ENCODE data around the gene TIAM2.

Gene TIAM2

DNA sequence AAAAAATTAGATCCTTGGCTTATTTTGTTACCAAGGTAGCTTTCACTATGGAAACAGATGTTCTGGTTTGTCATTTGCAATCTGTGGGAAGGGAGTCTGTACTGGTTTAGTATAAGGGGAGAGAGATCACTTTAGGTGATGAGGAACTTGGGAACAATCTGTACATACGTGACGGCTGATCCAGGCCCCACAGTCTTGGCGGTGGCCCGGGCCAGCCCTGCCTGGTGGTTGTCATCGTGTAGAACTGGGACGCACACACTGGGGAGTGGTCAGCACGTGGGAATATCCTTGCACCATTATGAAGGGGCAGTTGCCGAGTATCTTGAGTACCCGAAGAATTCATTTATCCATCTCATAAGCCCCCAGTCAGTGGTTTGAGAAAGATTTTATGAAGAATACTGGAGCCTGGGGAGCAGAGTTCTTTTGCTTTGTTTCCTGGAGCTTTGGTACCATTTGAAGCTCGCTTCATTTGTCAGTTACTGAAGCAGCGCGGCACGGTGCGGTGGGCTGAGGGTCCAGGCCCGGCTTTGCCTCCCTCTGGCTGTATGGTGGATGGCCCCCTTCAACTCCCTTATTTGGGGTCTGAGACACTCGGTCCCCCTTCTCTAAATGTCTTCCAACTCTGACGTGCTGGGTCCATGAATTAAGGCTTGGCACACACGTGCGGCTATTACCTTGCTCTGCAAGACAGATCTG lies 245.9 kb downstream of the TIAM2 start:
- no peak for DNase-seq

DNA sequence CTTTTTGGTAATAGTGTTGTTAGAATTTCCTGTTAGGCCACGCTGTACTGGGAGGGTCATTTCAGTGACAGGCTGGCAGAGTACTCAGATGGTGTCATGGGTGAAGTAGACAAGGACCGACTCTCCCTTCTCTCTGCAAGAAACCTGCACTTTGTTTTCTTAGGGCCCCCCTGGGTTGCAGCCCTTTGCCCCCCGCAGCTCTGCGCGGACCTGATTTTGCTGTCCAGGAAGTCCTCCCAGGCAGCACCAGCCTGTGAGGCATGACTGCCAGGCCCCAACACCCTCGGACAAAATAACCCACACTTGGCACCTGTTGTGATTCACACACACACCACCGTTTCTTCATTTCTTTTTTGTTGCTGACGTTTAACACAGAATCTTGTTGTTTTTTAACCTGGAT lies 246.9 kb downstream of the TIAM2 start:
- no peak for DNase-seq

DNA sequence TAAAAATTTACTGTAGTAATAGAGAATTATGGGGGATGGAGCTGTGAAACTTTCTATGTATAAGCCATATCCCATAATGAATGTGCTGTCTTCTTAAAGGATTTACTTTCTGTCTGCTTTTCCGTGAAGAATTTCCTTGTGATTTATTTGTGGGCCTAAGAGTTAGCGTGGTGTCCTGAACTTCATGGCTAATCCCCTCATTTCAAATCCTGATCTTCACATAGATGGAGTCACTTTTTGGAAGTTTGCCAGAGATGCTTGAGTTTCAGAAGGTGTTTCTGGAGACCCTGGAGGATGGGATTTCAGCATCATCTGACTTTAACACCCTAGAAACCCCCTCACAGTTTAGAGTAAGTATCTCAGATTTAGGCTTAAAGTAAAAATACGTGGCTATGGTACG lies 249.3 kb downstream of the TIAM2 start:
- no peak for DNase-seq

DNA sequence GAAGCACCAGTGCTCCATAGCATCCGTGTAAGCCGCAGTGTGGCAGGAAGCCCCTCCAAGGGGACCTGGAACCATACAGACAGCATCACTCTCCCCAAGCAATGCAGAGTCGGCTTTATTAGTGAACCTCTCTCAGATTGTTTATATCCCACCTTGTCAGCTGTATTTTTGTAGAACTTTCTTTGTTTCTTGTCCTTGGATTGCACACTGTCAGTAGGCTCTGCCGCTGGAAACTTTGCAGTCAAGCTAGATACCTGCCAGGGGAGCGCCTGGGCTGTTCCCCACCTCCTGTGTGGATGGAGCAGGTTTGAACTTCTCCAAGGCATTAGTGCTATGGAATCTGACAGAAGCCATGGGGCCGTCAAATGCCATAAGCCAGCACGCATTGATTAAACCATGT lies 250.1 kb downstream of the TIAM2 start:
- no peak for DNase-seq

DNA sequence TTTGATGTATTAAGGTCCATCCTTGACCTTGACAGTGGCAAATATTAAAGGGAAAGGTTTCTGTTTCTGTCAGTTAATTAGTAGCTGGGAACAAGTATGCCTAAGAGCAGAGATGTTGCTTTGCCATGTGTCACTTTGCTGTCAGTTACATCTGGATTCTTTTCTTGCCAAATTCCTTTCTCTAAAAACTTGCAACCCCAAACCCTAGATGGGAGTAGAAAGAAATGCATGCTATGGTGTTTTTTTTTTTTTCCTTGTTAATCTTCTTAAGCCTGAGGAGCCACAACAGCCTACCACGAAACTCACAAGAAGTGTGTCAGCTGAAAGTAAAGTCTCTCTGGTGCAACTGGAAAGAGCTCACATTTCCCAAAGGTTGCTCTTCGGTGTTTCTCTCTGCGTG lies 250.7 kb downstream of the TIAM2 start:
- no peak for DNase-seq

DNA sequence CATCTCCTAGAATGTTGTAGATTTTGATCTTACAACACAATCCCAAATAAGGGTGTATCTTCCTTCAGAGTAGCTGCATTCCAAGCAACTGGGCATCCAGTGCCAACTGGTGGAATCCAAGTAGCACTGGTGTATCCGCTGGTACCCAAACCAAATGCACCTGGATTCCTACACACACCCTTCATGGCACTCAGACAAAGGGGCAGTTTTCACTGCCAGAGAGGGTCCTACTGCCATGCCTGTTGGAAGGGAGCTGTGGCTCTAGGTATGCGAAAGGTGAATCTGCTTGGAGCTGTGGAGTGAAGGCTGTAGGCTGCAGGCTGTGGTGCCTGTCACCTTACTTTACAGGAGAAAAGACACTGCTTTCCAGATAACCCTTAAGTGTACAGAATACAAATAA lies 251.7 kb downstream of the TIAM2 start:
- DNase-seq, result no peak

DNA sequence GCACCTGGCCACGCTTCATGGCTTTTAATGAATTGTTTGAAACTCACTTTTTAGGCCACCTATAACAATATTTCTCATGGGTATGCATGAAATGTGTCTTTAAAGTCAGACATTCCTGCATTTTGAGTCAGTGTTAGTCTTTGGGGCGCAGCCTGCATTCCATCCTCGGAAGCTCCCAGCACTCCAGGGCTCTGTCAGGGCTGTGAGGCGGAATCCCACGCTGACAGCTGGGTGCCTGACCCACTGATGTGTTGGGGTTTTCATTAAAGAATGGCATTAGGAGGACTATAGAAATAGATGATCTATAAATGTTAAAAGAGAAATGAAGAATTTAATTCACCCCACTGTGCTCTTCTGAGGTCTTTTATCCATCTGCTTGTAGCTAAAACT lies 252.5 kb downstream of the TIAM2 start:
- DNase-seq, result no peak

DNA sequence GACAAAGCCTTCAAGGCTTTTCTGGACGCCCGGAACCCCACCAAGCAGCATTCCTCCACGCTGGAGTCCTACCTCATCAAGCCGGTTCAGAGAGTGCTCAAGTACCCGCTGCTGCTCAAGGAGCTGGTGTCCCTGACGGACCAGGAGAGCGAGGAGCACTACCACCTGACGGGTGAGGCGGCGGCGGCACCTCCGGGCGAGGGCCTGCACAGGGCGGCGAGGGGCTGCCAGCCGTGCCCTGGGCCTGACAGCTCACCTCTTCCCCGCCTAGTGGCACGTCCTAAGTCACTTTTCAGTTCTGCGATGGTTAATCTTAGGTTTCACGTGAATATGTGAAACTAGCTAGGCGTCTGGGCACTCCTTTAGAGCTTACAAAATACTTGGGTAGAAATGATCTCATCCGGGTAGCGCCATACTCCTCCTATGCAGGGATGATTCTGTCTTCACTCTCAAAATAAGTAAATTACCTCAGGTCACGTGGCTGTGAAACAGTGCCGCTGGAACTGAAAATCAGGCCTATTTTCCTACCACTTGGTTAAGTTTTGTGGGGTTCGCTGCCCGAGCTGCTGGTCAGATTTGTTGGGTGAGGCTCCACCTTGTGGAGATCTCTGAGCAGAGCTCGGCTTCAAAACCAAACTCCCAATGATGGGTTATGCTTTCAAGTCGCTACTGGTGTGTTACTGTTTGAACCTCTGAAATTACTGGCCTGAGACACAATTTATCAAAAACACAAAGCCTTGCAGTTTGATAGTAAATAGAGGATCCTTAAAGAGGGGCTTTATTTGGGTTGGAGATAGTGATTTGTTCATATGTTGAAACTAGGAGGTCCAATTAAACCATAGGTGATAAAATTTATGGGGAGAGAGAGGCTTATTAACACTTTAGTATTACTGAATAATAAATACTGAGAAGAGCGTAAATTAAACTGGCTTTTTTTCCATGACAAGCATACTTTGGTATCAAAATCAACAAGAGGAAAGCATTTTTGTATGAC lies 253.2 kb downstream of the TIAM2 start:
- peak; percentile 17 to 25 for DNase-seq

DNA sequence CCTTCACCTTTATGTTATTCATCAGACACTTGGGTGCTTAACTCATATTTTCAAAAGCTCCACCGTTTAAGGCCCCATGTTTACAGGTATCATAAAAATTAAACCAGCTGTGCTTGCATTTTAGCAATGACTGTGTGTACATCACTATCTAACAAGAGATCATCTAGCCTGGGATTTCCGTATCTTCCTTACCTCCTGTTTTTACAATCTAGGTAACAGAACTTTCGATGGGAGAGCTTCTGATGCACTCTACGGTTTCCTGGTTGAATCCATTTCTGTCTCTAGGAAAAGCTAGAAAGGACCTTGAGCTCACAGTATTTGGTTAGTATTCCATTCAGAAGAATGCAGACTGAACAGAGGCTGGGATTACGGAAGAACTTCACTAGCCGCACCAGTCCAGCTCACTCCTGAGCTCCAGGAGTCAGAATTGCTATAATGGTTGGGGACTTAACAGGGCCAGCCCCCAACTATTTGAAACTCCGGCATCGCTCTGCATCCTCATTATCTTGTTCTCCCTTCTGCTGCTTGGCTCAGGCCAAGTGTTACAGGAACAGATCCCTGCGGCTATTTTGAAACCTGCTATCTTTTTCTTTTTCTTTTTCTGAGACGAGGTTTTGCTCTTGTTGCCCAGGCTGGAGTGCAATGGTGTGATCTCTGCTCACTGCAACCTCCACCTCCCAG lies 255.7 kb downstream of the TIAM2 start:
- no peak for DNase-seq

DNA sequence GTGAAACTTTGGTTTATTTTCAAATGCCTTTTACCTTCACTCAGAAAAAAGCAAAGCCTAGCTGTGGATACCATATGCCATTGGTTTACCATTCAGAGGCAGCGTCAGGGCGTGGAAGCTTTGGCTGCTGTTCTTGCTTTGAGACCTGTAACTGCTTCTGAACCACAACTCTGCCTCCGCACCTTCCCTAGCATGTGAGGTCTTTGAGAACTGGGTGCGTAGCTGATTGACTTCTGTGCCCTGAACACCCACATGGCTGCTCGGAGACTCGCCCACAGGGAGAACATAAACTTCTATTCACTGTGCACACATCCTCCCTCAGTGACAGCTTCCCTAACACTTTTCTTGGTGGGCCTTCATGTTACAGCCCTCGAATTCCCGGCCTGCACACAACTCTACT lies 257.5 kb downstream of the TIAM2 start:
- no peak for DNase-seq

DNA sequence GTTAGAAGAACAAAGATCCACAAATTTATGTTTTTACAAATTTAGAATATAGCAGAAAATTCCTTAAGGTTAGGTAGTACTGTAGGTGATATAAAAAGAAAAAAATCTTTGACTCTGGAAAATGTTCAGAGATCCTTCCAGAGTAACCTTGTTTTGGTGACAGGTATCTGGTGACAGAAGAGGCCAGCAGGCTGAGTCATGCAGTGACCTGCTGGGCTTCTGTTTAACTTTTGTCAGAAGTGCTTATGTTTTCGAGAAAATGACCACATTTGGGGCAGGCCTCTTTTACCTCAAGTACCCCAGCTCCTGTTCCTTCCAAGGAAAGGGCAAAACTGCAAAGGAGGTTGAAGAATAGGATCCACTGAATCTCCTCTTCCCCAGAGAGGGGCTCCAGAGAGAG lies 258.2 kb downstream of the TIAM2 start:
- DNase-seq, result no peak

DNA sequence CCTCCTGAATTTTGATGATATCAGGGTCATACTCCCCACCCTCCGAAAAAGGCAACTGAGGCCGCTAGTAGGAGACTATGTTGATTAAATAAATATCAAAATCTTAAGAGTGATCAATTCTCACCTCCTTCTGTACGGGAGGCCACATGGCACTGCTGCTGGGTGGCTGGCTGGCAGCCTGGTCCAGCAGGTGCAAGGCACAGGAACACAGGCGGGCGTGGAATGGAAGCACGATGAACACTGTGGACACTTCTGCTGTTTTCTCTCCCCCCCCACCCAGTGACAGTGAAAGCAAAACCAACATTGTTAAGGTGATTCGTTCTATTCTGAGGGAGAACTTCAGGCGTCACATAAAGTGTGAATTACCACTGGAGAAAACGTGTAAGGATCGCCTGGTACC lies 259.0 kb downstream of the TIAM2 start:
- DNase-seq, result no peak

DNA sequence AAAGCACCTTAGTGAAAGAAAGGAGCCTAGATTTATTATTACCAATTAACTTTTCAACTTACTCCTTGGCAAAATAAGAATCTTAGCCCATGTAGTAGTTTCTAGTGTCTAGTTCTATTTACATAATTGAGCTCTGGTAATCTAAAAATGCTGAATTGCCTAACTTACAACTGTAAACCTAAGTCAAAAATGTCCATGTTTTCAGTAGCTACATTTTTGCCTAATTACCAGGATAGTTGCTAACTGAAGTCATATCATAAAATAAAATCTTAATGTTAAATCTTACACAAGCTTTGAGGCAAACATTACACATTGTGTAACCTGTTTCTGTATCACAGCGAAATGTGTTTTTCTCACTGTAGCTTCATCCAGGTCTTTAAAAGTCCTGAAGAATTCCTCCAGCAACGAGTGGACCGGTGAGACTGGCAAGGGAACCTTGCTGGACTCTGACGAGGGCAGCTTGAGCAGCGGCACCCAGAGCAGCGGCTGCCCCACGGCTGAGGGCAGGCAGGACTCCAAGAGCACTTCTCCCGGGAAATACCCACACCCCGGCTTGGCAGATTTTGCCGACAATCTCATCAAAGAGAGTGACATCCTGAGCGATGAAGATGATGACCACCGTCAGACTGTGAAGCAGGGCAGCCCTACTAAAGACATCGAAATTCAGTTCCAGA lies 261.1 kb downstream of the TIAM2 start:
- no peak for DNase-seq

DNA sequence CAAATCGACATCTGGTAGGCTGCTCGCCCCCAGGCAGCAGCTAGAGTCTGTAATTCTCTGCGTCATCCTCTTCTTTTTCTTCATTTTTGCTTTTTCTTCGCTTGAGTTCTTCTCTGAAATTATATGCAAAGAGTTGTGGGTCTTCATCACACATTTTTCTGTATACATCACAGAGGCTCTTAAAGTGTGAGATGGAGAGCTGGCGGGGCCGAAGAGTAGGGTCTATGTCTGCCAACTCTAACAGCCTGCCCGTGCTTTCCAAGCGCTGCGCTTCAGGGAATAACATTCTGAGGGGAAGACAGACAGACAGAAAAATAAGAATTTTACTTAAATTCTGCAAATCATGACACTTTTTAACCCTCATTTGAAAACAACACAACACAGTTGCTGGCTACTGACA lies 262.7 kb downstream of the TIAM2 start:
- no peak for DNase-seq

DNA sequence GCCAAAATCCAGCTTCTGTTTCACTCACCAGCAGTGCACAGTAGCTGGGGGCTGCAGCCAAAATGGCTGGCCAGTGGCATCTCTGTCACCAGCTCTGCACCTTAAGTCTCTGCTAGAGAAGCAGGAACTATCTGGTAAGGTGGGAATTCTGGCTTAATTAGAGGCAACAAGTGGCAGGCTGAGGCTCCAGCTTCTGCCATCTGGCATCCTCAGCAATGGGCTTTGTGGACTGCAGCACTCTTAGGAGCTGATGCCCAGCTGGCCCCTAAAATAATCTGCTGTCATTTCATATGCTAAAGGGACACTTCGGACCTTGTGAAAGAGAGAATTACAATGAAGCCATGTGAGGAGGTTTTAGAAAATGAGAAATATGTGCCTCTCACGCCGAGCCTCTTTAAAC lies 264.1 kb downstream of the TIAM2 start:
- DNase-seq, result no peak

DNA sequence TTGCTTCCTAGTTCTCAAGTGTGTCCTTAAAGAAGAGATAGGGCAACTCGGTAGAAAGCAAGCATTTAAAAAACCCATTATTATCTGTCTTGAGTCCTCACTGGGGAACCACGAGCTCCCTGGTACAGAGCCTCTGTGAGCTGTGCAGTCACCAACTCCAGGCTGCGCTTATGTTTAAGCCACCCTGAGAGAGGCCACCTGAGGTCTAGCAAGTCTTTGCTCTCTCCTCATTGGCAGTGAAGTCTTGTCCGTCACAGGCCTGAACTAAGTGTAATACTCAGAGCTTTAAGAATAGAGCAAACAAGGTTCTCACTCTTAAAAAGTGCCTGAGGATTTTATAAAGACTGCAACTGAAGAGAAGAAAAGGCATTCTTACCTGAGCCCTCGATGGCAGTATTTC lies 264.8 kb downstream of the TIAM2 start:
- DNase-seq, result no peak

DNA sequence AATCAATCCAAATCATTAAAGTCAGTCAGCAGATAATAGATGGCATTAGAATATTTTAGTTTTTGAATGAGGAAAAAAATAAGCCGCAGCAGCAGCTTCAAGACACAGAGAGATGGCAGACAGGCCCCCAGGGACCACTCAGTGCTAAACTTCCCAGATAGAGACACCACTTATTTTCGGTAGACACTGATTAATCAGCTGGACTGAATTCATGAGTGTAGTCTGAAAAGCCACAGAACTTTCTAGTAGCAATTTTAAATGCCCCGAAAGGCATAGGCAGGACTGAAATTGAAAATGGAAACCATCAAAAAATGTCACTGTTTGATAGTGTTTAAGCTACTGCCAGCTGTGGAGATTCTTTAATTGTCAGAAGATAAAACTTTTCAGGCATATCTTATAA lies 265.6 kb downstream of the TIAM2 start:
- DNase-seq, result no peak

DNA sequence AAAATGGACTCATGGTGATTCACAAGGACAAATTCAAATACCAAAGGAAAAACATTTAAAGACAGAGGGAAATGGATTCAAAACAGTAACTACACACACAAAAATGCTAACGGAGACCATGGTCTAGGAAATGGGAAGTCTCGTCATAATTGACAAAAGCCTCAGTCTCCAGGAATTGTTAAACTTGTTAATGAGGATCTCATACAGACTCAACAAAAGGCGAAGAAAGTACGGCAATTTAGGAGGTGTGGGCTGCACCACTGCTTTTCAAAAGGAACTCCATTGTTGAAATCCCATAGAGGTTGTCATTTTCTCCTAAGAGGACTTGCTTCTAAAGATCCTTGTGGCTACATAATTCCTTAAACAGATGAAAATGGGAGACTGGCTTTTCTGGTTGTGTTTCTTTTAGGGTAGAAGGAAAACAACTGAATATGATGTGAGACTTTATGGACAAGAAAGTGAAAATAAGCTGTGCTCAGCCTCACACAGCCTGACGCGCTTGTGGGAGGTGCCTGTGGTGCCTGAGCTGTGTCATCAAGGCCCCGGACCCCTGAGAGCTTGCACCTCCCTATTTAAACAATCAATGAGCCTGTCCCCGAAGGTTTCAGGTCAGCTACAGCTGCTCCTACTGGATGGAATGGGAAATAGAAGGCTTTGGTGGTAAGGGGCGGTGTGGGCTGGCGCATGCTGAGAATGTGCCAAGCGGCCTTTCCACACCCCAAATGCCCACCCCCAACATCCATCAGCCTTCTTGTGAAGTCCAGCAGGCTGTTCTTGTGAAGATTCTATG lies 266.2 kb downstream of the TIAM2 start:
- no peak for DNase-seq

DNA sequence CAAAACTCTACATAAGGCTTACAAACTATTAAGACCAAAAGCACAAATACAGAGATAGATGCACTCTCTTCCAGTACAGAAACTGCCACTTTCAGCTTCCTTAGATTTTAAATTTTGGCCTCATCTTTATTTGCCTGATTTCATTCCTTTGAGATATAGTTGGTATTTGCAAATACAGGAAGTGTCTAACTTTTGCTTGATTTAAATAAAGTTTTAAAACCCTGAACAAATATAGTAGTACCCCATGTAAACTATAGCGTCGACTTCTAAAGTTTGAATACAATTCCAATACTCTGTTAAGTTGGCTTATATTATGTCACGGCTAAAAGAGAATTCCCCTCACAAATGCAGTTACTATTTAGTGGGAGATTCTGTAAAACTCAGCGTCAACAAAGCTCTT lies 267.5 kb downstream of the TIAM2 start:
- no peak for DNase-seq

DNA sequence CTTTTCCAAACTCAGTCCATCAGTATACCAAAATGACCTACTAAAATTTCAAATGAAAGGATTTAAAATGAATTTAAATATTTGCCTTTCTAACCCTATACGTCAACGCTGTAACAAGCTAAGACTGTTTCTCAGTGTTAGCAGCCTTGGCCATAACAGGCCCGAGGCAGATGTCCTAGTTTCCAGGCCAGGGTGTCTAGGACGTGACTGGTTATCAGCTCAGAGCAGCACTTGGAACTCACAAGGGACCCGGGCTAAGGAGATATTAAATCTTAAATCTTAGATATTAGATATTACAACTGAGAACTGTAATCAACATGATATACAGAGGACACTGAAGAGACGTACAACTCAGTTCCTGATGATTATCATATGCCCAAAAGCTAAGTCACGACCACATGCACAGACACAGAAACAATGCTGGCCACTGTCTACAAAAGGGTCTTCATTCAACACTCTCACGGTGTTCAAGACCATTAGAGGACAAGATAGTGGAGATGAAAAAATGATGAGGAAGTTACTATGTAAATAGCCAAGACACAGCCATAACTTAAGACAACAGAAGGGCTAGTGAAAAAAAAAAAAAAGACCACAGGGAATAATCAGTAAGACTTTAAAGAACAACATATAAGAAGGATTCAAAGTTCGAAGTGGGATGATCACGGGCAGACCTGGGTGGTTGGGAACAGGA lies 268.4 kb downstream of the TIAM2 start, which contains the start of gene CLDN20:
Gene CLDN20, plus strand, starts transcription at position 641 of the 691 bp plus-strand sequence. CDS start 11,707 bp downstream, outside the sequence.
- DNase-seq, result no peak

DNA sequence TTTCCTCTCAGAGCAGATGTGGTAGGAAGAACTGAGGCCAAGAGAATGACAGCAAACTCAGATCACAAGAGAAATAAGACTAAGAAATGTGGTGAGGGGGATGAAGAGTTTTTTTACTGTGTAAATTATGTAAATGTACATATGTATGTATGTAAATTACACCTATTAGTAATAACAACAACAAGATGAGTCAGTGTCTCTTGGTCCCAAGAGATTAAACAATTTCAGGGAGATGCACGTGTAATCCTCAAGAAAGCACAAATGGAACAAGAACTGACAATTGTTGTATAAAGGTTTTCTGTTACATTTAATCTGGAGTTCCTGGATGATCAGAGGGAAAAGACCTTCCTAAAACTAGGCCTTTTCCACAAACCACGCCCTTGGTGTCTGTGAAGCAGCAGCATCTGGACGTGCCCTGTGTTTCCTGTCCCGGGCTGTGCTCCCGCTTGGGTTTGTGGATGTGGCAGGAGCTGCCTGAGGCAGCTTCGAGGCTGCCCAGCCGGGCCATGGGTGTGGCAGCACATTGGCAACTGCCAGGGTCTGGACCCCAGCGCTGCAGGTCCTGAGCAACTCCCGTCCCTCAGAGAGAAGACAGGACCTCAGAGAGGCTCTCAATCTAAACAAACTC lies 269.7 kb downstream of the TIAM2 start:
- DNase-seq, result no peak

Measured in CD4-positive, alpha-beta T cell treated with Interleukin-1 beta for 1 hour (primary cell).